SJCRH30 (cell line): ENCODE results near the gene MLIP. TPM values are rescaled to one million over a fixed set of nuclear protein-coding genes. Genes with fewer than 3 reads are reported as not detected.
"Not testable (repeated sequence)": the region's sequence is repeated elsewhere in the genome, so short reads cannot be mapped to it uniquely, and the experiment has no call there.

ENCODE experiments used
- DNase-seq, 2 experiments: peaks; one replicate each; pipeline ENCODE4 v3.0.0-alpha.2; 2015 to 2020
- H3K27ac ChIP-seq: fragments of 250-450 bp; sonication (Bioruptor Pico); 2 replicates; pipeline ENCODE4 v1.5.1; 2020; ENCODE audit warnings: mild to moderate bottlenecking, moderate library complexity
- H3K27me3 ChIP-seq: fragments of 250-450 bp; sonication (Bioruptor Pico); 2 replicates; pipeline ENCODE4 v1.5.1; 2020; ENCODE audit warnings: mild to moderate bottlenecking, moderate library complexity
- H3K36me3 ChIP-seq: fragments of 250-450 bp; sonication (Bioruptor Pico); 2 replicates; pipeline ENCODE4 v1.5.1; 2020; ENCODE audit warnings: mild to moderate bottlenecking, moderate library complexity
- H3K4me1 ChIP-seq: fragments of 250-450 bp; sonication (Bioruptor Pico); 2 replicates; pipeline ENCODE4 v1.5.1; 2020; ENCODE audit warnings: mild to moderate bottlenecking, moderate library complexity
- H3K4me3 ChIP-seq: fragments of 250-450 bp; sonication (Bioruptor Pico); 2 replicates; pipeline ENCODE4 v1.5.1; 2020; ENCODE audit warnings: mild to moderate bottlenecking, moderate library complexity
- H3K9me3 ChIP-seq: fragments of 250-450 bp; sonication (Bioruptor Pico); replicated peaks from 2 replicates; pipeline ENCODE4 v1.5.1; 2020; ENCODE audit warnings: mild to moderate bottlenecking, moderate library complexity
- total RNA-seq: library from RNA; depleted of rRNA; stranded (reverse); fragments of >200 nt; shearing (Covaris generic); gene quantifications from 2 replicates; pipeline ENCODE4 v1.2.3, GENCODE V29; 2014

The MLIP gene
- total RNA-seq, 1 experiment from 2014 or later: 2.8 TPM

DNA sequence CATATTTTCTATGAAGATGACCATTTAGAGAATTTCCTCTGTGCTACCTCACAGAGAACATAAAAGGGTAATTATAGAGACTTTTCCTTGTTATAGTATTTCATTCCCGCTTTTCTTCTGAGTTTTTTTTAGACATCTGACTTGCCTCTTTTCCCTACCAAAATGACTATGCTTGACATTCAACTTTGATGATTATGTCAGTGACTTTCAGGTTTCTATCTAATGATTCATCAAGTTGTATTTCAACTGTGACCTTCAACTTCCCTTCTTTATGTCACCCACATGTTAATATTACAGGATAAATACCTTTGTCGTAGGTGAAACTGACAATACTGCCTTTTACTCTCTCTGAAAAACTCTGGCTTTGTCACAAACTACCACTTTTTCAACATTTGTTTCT lies 95.3 kb downstream of the MLIP start:
- Histone ChIP-seq H3K27me3 (no peaks in the 10 kb centered on the region), H3K9me3 (no peaks in the 10 kb centered on the region), H3K4me3 (no peak overlapping the region), H3K4me1 (no peaks in the 10 kb centered on the region), H3K36me3 (no peaks in the 10 kb centered on the region), H3K27ac (no peak overlapping the region)
- DNase-seq: no peak

DNA sequence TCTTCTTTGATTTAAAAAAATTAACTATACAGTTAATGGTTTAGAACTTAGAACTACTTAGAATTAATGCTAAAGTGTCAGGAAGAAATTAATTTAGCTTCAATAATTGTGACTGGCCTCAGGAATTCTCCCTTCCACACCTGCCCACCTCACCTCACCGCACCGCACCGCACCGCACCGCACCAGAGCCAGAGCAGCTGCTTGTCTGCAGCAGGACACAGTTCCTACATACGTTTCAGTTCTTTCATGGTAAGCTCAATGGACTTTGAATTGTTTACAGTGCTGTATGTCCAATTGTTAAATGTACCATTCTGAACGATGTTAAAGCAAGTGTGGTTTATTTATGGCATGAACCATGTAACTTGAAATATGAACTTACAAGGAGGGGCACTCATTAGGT lies 98.7 kb downstream of the MLIP start:
- not testable (repeated sequence) for H3K4me3 ChIP-seq, H3K9me3 ChIP-seq, H3K36me3 ChIP-seq, H3K4me1 ChIP-seq, DNase-seq, H3K27me3 ChIP-seq, H3K27ac ChIP-seq

DNA sequence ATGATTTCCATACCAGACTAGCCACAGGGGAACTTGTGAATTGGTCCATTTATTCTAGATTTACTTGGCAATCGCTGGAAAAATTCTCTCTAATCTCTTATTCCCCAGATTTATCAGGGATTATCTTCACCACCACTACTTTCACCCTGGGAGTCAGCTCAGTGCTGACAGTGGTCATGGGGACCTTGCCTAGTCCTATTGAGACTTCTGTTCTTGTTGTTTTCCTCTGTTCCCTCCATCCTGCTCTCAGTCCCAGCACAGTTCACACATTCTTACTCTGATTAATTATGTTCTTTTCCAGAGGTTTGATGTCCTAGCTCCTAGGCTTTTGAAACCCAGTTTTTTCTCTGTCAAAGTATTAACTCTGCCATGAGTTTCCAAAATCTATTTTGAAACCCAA lies 103.0 kb downstream of the MLIP start:
- H3K27me3 ChIP-seq: no peaks in the 10 kb centered on the region
- no peak overlapping the region for H3K27ac ChIP-seq
- H3K36me3 ChIP-seq: no peaks in the 10 kb centered on the region
- H3K9me3 ChIP-seq: no peaks in the 10 kb centered on the region
- DNase-seq: no peak
- H3K4me1 ChIP-seq: no peaks in the 10 kb centered on the region
- no peak overlapping the region for H3K4me3 ChIP-seq

GRCh38 chr6:54216336-54216735 lies 105.1 kb downstream of the MLIP start:
- no peaks in the 10 kb centered on the region for H3K4me1 ChIP-seq

GRCh38 chr6:54217018-54217417 lies 105.8 kb downstream of the MLIP start:
- no peaks in the 10 kb centered on the region for H3K9me3 ChIP-seq
- H3K4me1 ChIP-seq: no peaks in the 10 kb centered on the region
- H3K27ac ChIP-seq: no peak overlapping the region
- no peak overlapping the region for H3K4me3 ChIP-seq
- H3K27me3 ChIP-seq: no peaks in the 10 kb centered on the region
- no peak for DNase-seq
- H3K36me3 ChIP-seq: no peaks in the 10 kb centered on the region

More at GRCh38 chr6:54216336-54216735, 105.1 kb downstream of the MLIP start:
- Histone ChIP-seq H3K36me3 (no peaks in the 10 kb centered on the region), H3K4me3 (no peak overlapping the region), H3K27me3 (no peaks in the 10 kb centered on the region), H3K9me3 (no peaks in the 10 kb centered on the region), H3K27ac (no peak overlapping the region)
- DNase-seq: no peak

- Histone ChIP-seq H3K9me3 (no peaks in the 10 kb centered on the region), H3K36me3 (no peaks in the 10 kb centered on the region), H3K27me3 (no peaks in the 10 kb centered on the region), H3K27ac (no peak overlapping the region), H3K4me3 (no peak overlapping the region), H3K4me1 (no peaks in the 10 kb centered on the region)
- no peak for DNase-seq
Measured at GRCh38 chr6:54222217-54222616, 111.0 kb downstream of the MLIP start.

GRCh38 chr6:54232703-54233102 lies 121.5 kb downstream of the MLIP start:
- Histone ChIP-seq H3K9me3 (no peaks in the 10 kb centered on the region), H3K36me3 (no peaks in the 10 kb centered on the region), H3K4me3 (no peak overlapping the region), H3K27me3 (no peaks in the 10 kb centered on the region), H3K4me1 (no peaks in the 10 kb centered on the region), H3K27ac (no peak overlapping the region)
- no peak for DNase-seq

DNA sequence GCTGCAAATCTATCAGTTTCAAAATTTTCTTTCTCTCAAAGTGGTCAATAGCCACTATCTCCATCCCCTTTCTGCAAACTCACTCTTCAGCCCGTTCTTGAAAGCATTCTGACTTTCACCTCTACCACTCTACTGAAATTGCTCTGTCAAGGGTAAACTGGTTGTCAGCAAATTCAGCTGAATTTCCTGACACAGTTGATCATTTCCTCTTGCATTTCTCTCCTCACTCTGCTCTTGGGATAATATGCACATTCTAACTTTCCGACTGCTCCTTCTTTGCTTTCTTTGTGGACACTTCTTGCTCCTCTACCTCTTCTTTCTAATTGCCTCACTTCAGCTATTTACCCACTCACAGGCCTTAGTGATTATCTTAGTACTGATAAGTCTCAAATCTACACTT lies 123.3 kb downstream of the MLIP start:
- no peak for DNase-seq
- Histone ChIP-seq H3K4me3 (no peak overlapping the region), H3K9me3 (no peaks in the 10 kb centered on the region), H3K27ac (no peak overlapping the region), H3K27me3 (no peaks in the 10 kb centered on the region), H3K4me1 (no peaks in the 10 kb centered on the region), H3K36me3 (no peaks in the 10 kb centered on the region)

DNA sequence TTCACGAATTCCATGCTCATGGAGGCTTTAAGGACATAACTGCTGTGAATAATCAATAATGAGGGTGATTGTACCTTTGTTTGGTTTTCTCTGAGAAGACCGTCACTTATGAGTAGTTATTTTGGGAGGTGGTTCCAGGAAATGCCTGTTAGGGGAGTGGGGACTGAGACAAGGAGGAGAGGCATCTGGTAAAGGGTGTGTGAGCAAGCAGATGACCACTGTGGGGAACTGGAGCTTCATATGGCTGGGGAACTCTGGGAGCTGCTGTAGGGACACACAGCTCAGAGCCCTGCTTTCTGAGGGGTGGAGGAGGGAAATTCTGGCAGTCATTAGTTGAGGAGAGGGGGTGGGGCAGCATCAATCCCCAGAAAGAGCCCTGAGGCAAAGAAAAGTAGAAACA lies 125.7 kb downstream of the MLIP start:
- Histone ChIP-seq H3K27me3 (no peaks in the 10 kb centered on the region), H3K36me3 (no peaks in the 10 kb centered on the region), H3K4me1 (no peaks in the 10 kb centered on the region), H3K27ac (no peak overlapping the region), H3K9me3 (no peaks in the 10 kb centered on the region), H3K4me3 (no peak overlapping the region)
- DNase-seq: no peak

- no peak overlapping the region for H3K4me3 ChIP-seq
- H3K36me3 ChIP-seq: no peaks in the 10 kb centered on the region
- DNase-seq: no peak
- H3K27me3 ChIP-seq: no peaks in the 10 kb centered on the region
- H3K9me3 ChIP-seq: no peaks in the 10 kb centered on the region
- no peak overlapping the region for H3K27ac ChIP-seq
- H3K4me1 ChIP-seq: no peaks in the 10 kb centered on the region
Measured at GRCh38 chr6:54238396-54238795, 127.2 kb downstream of the MLIP start.

- H3K9me3 ChIP-seq: no peaks in the 10 kb centered on the region
- no peak overlapping the region for H3K27ac ChIP-seq
- H3K4me3 ChIP-seq: no peak overlapping the region
- no peaks in the 10 kb centered on the region for H3K4me1 ChIP-seq
- no peaks in the 10 kb centered on the region for H3K36me3 ChIP-seq
- no peaks in the 10 kb centered on the region for H3K27me3 ChIP-seq
- no peak for DNase-seq
Measured at GRCh38 chr6:54243699-54244098, 132.5 kb downstream of the MLIP start.

GRCh38 chr6:54244430-54244829 lies 133.2 kb downstream of the MLIP start:
- no peaks in the 10 kb centered on the region for H3K4me1 ChIP-seq
- H3K4me3 ChIP-seq: no peak overlapping the region
- H3K27me3 ChIP-seq: no peaks in the 10 kb centered on the region
- H3K36me3 ChIP-seq: no peaks in the 10 kb centered on the region
- peak in 1 of 2 experiments; percentile 34 for DNase-seq
- H3K9me3 ChIP-seq: no peaks in the 10 kb centered on the region
- H3K27ac ChIP-seq: no peak overlapping the region

- H3K36me3 ChIP-seq: no peaks in the 10 kb centered on the region
- no peak for DNase-seq
- H3K9me3 ChIP-seq: no peaks in the 10 kb centered on the region
- H3K4me3 ChIP-seq: no peak overlapping the region
- no peaks in the 10 kb centered on the region for H3K4me1 ChIP-seq
- H3K27ac ChIP-seq: no peak overlapping the region
- no peaks in the 10 kb centered on the region for H3K27me3 ChIP-seq
Measured at GRCh38 chr6:54245265-54245664, 134.0 kb downstream of the MLIP start.

GRCh38 chr6:54248319-54248718 lies 137.1 kb downstream of the MLIP start:
- no peaks in the 10 kb centered on the region for H3K27me3 ChIP-seq
- H3K27ac ChIP-seq: no peak overlapping the region
- no peaks in the 10 kb centered on the region for H3K9me3 ChIP-seq
- H3K4me1 ChIP-seq: peaks cover 3% of the 10 kb centered on the region; the same call in 1 of the 2 replicates
- no peaks in the 10 kb centered on the region for H3K36me3 ChIP-seq
- H3K4me3 ChIP-seq: no peak overlapping the region
- no peak for DNase-seq

GRCh38 chr6:54248994-54249393 lies 137.8 kb downstream of the MLIP start:
- Histone ChIP-seq H3K4me3 (no peak overlapping the region), H3K36me3 (no peaks in the 10 kb centered on the region), H3K4me1 (peaks cover 6% of the 10 kb centered on the region; the same call in 1 of the 2 replicates), H3K27ac (no peak overlapping the region), H3K9me3 (no peaks in the 10 kb centered on the region), H3K27me3 (no peaks in the 10 kb centered on the region)
- DNase-seq: no peak

GRCh38 chr6:54249812-54250211 lies 138.6 kb downstream of the MLIP start:
- not testable (repeated sequence) for H3K9me3 ChIP-seq, H3K4me1 ChIP-seq, H3K4me3 ChIP-seq, H3K27me3 ChIP-seq, DNase-seq, H3K36me3 ChIP-seq, H3K27ac ChIP-seq

- DNase-seq: no peak
- Histone ChIP-seq H3K4me3 (no peak overlapping the region), H3K36me3 (no peaks in the 10 kb centered on the region)
Measured at GRCh38 chr6:54252496-54252895, 141.3 kb downstream of the MLIP start.

More at GRCh38 chr6:54252496-54252895, 141.3 kb downstream of the MLIP start:
- Histone ChIP-seq H3K27ac (no peak overlapping the region), H3K27me3 (no peaks in the 10 kb centered on the region), H3K9me3 (no peaks in the 10 kb centered on the region), H3K4me1 (peaks cover 6% of the 10 kb centered on the region; the same call in 1 of the 2 replicates)
